ELF-1 (cell line): ENCODE data around the gene PIK3CG.
A peak's percentile ranks its signal among the peaks of the same experiment; 100 is the strongest.
"Not testable (repeated sequence)": the region's sequence is repeated elsewhere in the genome, so short reads cannot be mapped to it uniquely, and the experiment has no call there.

Experiments used
- DNase-seq: peaks from one replicate; pipeline ENCODE4 v3.0.0-alpha.2; 2016; ENCODE audit warnings: low read depth, low spot score

Gene PIK3CG

DNA sequence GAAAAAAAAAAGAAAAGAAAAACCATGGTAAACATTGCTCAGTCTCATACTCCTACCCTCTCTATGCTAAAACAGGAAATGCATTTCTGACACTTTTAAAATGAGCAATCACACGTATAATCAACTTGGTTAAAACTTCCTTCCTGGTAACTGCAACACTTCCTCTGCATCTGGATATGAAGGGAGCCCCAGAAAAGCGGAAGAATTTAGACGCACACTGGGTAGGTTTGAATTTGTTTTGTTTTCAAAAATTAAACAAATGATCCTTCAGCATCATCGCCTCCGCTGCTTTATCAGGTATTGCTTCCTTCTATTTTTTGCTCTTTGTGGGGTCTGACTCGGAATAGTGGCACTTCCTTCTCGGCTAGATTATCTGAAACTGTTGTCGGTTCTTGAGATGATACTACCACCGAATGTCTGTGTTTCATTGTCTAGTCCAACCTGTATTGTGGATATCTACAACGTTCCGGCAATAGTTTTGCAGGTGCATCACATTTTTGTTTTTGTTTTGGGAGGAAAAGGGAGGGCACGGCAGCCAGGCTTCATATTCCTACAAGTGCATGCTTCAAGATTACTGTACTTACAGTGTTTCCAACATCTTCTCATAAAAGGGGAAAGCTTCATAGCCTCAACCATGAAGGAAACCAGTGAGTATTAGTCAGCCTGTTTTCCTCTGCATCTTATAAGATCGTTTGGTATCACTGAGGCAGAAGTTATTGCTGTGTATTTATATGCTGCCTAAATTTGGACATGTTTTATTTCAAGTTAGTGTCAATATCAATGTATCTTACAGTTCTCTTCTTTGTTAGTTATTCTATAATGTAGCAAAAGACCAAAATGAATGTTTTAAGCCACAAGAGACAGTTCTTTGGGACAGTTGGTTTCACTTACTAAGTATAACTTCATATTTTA, at the start of gene PIK3CG:
Gene PIK3CG (plus strand): TSS at position 153 of the 912 bp plus-strand sequence. CDS start 2,280 bp downstream, outside the sequence.
- no peak for DNase-seq

DNA sequence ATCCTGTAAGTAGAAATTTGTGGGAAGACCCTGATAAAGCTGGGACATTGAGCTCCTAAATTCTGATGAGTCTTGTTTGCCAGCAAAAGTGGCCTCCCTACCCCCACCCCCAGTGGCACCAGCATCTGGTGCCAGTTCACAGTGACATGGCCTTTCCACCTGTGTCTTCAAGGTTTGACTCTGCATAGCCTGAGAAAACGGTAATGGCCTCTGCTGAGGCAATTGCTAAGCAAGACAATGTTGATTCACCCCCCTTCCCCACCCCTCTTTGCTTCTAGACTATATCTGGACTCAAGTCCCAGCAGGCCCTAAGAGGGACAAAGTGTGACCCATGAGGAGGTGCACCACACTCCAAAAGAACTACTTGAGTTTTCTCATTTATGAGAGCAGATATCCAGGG, 48.0 kb upstream of the PIK3CG start:
- DNase-seq, result no peak

DNA sequence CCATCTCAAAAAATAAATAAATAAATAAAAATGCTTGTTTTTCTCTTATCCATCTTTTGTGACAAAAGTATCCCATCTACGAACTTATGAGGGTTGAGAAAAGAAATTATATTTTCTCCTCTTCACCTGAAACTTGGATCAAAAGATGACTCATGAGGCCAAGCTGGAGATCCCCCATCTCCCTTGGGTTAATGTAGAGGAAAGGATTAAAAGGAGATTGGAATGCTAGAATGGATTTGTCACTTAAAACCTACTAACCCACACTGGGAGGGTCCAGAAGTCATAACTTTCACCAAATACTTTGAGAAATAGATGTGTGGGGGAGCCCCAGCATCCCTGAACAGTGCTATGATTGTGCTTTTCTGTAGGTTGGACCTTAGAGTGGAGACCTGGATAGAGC, 46.3 kb upstream of the PIK3CG start:
- no peak for DNase-seq

DNA sequence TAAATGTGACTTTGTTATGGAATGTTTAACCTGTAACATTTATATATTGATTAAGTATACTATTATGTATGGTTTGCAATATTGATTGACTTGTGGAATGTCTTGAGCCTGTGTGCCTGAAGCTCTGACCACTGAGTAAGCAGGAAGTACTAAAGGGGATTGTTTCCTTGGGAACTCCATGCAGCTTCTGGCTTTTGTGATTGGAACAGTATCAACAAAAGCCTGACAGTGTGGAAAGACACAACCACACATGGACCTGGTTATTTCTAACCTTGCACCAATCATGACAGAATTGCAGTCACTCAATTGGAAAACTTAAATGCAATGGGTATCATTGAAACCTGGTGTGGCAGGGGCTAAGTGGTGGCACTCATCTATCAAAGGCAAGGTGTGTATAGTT, 45.5 kb upstream of the PIK3CG start:
- no peak for DNase-seq

DNA sequence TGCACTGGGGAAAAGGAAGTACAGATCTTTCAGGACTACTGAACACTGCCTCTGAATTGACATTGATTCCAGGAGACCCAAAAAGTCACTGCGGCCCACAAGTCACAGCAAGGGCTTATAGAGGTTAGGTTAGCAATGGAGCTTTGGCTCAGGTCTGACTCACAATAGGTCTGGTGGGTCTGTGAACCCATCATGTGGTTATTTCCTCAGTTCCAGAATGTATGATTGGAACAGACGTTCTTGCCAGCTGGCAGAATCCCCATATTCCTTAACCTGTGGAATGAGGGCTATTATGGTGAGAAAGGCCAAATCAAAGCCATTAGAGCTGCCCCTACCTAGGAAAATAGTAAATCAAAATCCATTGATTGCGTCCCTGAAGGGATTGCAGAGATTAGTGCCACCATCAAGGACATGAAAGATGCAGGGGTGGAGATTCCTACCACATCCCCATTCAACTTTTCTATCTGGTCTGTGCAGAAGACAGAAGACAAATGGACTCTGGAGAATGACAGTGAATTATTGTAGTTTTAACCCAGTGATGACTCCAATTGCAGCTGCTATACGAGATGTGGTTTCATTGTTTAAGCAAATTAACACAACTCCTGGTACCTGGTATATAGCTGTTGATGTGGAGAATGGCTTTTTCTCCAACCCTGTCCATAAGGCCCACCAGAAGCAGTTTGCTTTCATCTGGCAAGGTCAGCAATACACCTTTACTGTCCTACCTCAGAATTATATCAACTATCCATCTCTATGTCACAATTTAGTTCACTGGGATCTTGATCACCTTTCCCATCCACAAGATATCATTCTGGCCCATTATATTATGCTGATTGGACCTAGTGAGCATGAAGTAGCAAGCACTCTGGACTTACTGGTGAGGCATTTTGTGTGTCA, 44.5 kb upstream of the PIK3CG start:
- DNase-seq, result no peak

DNA sequence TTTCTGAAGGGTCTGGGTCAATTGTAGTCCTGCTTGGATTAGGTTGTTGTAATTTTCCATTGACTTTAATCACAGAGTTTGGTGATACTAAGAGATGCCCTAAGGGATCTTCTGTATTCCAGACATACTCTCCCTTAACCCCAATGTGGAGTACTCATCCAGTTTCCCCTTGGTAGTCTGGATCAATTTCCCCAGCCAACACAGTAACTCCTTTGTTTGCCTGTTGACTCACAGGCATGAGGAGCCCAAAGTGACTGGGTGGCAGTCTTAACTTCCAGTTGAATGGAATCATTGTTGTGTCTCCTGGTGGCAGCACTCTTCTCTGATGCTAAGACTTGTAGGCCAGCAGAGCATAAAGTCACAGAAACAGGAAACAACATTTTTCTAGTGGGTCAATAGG, 41.5 kb upstream of the PIK3CG start:
- no peak for DNase-seq

DNA sequence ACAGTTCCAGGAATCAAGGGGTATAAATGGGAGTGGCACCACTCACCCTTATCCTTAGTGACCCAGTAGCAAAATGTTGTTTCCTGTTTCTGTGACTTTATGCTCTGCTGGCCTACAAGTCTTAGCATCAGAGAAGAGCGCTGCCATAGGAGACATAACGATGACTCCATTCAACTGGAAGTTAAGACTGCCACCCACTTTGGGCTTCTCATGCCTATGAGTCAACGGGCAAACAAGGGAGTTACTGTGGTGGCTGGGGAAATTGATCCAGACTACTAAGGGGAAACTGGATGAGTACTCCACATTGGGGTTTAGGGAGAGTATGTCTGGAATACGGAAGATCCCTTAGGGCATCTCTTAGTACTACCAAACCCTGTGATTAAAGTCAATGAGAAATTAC, 40.6 kb upstream of the PIK3CG start:
- DNase-seq, result no peak

DNA sequence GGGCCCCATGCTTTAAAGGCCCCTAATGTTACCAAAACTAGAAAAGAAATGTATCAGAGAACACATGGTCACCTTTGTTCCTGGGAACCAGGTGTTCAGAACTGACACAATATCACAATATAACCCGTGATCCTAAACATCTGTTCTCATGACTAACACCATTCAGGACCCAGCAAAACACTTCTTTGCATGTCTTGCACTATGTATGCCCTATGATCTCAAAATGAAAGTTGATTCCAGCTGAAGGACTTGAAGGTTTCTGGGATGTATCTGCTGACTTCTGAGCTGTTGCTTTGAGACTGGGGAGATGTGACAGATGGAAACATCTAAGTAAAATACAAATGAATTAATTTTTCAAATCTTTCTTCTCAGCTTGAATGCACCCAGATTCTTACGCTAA, 37.5 kb upstream of the PIK3CG start:
- DNase-seq, result no peak

DNA sequence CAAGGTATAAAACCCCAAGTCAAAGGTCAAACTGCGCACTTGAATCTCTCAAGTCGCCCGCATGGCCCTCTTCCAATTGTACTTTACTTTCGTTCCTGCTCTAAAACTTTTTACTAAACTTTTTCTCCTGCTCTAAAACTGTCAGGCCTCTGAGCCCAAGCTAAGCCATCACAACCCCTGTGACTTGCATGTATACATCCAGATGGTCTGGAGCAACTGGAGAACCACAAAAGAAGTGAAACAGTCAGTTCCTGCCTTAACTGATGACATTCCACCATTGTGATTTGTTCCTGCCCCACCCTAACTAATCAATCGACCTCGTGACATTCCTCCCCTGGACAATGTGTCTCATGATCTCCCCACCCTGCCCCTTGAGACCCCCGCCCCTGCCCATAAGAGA, 35.6 kb upstream of the PIK3CG start:
- no peak for DNase-seq

DNA sequence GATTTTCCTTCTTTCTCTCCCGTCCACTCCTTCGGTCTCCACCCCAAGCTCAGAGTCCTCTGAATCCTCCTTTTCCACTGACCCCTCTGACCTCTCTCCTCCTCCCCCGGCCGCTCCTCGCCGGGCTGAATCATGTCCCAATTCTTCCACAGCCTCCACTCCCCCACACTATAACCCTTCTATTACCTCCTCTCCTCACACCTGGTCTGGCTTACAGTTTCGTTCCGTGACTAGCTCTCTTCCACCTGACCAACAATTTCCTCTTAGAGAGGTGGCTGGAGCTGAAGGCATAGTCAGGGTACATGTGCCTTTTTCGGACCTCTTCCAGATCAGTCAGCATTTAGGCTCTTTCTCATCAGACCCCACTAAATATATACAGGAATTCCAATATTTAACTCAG, 34.2 kb upstream of the PIK3CG start:
- DNase-seq, result not testable (repeated sequence)

DNA sequence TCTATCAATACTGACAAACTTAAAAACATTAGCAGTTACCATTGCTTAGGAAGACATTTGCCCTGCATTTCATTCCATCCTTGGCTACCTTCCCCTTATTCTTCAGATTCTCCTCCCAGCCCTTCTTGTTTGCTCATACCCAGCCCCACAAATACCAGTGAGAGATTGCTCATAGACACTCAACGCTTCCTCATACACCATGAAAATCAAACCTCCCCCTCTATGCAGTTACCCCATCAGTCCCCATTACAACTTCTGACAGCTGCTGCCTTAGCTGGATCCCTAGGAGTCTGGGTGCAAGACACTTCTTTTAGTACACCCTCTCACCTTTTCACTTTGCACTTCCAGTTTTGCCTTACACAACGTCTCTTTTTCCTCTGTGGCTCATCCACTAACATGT, 28.3 kb upstream of the PIK3CG start:
- DNase-seq, result no peak

DNA sequence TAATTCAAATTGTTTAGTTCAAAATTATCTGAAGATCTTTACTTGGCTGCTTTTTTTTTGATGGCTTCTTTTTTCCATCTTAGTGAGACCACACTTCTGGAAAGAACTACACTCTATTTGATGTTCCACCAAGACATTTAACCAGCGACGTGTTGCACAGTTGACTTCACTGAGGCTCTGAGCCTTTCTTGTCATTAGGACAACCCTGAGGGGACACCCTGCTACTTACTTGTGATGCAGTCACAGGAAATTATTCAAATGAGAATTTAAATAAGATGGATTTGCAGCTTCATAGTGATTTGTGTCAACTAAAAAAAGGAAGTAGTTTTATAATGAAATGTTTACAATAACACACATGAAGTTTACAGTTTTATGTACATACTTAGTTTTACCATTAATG, 25.6 kb upstream of the PIK3CG start:
- no peak for DNase-seq

DNA sequence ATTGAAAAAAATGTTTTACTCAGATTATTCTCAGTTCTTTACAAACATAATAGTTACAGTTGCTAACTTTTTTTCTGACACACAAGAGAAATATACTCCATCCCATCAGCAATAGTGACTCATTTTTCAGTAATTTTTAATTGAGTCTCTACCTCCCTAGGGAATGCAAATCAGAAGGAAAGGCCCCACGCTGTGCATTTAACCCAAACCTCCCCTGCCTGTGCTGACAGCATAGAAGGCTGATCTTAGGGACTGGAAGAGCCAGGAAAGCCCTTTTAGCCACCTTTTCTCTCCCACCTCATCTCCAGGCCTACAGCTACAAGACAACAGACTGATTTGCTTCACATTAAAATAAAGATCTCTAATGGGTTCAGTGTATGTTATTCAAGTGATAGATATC, 24.7 kb upstream of the PIK3CG start:
- DNase-seq, result peak; percentile 12

DNA sequence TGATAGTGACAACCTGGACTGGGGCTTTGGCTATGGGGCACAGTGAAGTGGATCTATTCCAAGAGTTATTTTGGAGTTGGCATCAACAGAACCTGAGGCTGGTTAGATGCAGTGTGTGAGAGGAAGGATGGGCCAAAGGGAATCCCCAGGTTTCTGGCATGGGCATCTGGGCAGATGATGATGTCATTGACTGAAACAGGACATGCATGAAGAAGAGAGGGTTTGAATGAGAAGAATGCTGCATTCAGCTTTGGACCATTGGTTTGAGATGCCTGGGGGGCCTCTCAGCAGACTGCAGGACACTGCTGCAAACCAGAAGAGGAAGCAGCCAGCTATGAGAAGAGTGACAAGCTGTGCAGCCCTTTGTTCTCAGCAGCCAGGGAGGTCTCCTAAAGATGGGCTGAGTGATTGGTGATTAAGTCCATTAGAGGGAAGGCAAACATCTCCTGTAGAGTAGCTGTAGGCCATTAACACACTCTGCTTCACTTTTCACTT, 23.1 kb upstream of the PIK3CG start:
- peak; percentile 92 for DNase-seq

DNA sequence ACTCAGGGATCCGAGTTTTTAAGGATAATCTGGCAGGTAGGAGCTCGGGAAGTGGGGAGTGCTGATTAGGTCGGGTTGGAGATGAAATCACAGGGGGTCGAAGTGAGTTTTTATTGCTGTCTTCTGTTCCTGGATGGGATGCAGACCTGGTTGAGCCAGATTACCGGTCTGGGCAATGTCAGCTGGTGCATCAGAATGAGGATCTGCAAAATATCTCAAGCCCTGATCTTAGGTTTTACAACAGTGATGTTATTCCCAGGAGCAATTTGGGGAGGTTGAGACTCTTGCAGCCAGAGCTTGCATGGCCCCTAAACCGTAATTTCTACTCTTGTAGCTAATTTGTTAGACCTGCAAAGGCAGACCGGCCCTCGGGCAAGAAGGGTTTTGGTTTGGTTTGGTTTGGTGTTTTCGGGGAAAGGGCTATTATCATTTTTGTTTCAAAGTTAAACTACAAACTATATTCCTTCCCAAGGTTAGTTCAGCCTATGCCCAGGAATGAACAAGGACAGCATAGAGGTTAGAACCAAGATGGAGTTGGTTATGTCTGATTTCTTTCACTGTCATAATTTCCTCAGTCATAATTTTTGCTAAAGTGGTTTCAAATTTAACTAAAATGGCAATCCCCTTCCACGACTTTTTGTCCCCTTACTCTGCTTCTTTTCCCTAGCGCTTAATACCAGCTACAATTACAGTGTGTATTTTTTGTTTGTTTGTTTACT, 20.6 kb upstream of the PIK3CG start:
- peak; percentile 73 for DNase-seq

DNA sequence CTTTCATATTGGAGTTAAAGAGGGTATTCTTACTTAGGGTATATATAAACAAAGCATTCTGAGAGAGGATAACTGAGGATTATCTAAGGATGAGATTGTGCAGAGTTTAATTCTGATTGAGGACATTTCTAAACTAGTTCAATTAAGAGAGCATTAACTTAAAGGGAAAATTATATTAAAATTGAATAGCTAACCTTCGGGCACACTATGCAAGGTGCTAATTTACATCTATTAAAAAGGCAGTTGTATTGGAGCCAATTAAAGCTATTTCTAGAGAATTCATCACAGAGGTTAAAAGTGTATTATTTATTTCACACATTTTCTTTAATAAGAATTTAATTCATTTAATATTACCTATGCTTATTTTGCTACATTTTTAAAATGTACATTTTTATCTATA, 17.0 kb upstream of the PIK3CG start:
- no peak for DNase-seq

DNA sequence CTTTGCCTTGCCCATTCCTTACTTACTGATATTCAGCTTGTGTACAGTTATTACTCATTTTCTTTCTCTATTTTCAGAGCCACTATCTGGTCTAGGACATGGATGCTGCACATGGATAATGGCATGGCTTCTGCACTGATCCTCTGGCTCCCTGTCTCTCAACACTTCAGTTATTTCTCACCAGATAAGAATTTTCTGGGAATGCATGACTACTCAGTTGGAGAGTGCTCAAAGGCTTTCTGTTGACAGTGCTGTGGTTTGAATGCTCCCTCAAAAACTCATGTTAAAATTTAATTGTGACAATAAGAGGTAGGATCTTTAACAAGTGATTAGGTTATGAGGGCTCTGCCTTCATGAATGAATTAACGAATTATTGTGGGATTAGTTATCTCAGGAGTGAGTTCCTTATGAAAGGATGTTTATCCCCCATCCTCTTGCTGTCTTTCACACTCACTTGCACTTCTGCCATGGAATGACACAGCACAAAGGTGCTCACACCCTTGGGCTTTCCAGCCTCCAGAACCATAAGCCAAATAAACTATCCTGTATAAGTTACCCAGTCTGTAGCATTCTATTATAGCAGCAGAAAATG, 16.1 kb upstream of the PIK3CG start:
- DNase-seq, result no peak

DNA sequence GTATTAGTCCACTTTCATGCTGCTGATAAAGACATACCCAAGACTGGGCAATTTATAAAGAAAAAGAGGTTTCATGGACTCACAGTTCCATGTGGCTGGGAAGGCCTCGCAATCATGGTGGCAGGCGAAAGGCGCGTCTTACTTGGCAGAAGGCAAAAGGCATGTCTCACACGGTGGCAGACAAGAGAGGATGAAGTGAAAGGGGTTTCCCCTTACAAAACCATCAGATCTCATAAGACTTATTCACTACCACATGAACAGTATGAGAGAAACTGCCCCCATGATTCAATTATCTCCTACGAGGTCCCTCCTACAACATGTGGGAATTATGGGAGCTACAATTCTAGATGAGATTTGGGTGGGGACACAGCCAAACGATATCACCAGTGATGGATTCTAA, 13.4 kb upstream of the PIK3CG start:
- DNase-seq, result not testable (repeated sequence)

DNA sequence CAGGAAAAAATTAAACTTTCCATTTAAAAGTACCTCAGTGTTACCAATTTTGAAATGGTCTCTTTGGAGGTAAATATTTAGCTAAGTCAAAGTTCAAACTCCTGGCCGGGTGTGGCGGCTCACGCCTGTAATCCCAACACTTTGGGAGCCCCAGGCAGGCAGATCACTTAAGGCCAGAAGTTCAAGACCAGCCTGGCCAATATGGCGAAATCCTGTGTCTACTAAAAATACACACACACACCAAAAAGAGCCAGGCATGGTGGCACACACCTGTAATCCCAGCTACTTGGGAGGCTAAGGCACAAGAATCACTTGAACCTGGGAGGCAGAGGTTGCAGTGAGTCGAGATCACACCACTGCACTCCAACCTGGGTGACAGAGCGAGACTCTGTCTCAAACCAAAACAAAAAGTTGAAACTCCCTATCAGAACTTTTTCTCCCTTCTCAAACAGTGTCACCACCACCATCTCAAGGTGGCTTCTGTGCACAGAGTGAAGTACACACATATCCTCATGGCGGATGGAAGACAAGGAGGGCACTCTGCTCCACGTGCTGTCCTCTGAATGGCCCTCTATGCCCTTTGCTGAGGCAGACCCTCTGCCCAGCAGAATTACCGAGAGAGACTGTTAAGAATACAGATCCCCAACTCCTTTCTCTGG, 11.7 kb upstream of the PIK3CG start:
- DNase-seq, result no peak

DNA sequence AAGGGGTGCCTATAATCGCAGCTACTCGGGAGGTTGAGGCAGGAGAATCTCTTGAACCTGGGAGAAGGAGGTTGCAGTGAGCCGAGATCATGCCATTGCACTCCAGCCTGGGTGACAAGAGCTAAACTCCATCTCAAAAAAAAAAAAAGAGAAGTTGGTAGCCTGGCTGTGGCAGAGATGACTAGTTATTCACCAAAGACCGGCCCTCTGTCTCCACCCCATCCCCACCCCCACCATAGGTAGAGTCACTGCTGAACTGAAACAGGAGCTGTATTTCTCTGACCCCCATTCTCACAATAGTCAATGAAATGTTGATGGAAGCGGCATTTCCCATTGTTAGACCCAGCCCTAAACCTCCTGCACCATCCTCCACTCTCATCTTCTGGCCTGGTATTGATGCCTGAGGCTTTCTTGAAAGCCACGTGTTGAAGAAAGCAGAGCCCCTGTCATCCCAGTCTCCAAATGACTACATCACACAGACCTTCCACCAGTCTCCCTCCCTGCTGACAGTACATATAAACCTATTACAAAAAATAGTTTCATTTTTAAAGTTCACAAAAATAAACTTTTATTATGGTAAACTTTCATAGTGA, 9.4 kb upstream of the PIK3CG start:
- DNase-seq, result peak; percentile 53
